Activated CD8-positive, alpha-beta memory T cell treated with anti-CD3 and anti-CD28 coated beads, Interleukin-2, amount 50 U/mL, for 4 hours (primary cell): ENCODE measurements around the gene ATL1.
"Not testable (repeated sequence)": the region's sequence is repeated elsewhere in the genome, so short reads cannot be mapped to it uniquely, and the experiment has no call there.

ENCODE experiments used
- DNase-seq: peaks from one replicate; pipeline ENCODE4 v3.0.0-alpha.2; 2020

Gene ATL1

GRCh38 chr14:50664579-50664978 lies 104.6 kb downstream of the ATL1 start:
- not testable (repeated sequence) for DNase-seq

GRCh38 chr14:50665300-50665699 lies 105.4 kb downstream of the ATL1 start:
- not testable (repeated sequence) for DNase-seq

GRCh38 chr14:50666772-50667683 lies 107.1 kb downstream of the ATL1 start:
- DNase-seq = peak; percentile 18

GRCh38 chr14:50667684-50667995 lies 107.7 kb downstream of the ATL1 start:
- DNase-seq = peak; percentile 40

GRCh38 chr14:50667996-50668825 lies 108.3 kb downstream of the ATL1 start, which contains the start of gene SAV1:
TSS of gene SAV1 (minus strand) at chr14:50668306. CDS start at chr14:50667967, 339 bp downstream.
- DNase-seq = peak; percentile 49

- DNase-seq = no peak
These were observed 108.8 kb downstream of the ATL1 start for GRCh38 chr14:50668826-50669143.

- no peak for DNase-seq
These were observed 109.6 kb downstream of the ATL1 start for GRCh38 chr14:50669441-50669986.

- no peak for DNase-seq
These were observed 110.4 kb downstream of the ATL1 start for GRCh38 chr14:50670196-50670865.

- DNase-seq = no peak
These were observed 110.9 kb downstream of the ATL1 start for GRCh38 chr14:50670866-50671256.

GRCh38 chr14:50675597-50675996 lies 115.7 kb downstream of the ATL1 start:
- no peak for DNase-seq

GRCh38 chr14:50676814-50677516 lies 117.0 kb downstream of the ATL1 start:
- DNase-seq = no peak

GRCh38 chr14:50677527-50678063 lies 117.7 kb downstream of the ATL1 start:
- DNase-seq = no peak

GRCh38 chr14:50678163-50678562 lies 118.2 kb downstream of the ATL1 start:
- DNase-seq = no peak

GRCh38 chr14:50679674-50680073 lies 119.7 kb downstream of the ATL1 start:
- no peak for DNase-seq
